HG03457 (cell line): ENCODE results near the gene HBD.

ENCODE experiments used
- ATAC-seq: cut with Tn5 transposase; IDR thresholded peaks from one replicate; pipeline ENCODE4 v1.9.1; 2021; ENCODE audit warnings: moderate number of reproducible peaks; ENCODE audit not compliant: unreplicated experiment

Gene HBD

GRCh38 chr11:5235364-5236095, 1.2 kb upstream of the HBD start:
- ATAC-seq = no peak

- no peak for ATAC-seq
Observed at GRCh38 chr11:5233307-5233706, 976 bp downstream of the HBD start.

- ATAC-seq = no peak
Observed at GRCh38 chr11:5232821-5233220, 1.5 kb downstream of the HBD start.

- ATAC-seq = no peak
Observed at GRCh38 chr11:5232176-5232575, 2.1 kb downstream of the HBD start.

GRCh38 chr11:5231111-5231510, 3.2 kb downstream of the HBD start:
- no peak for ATAC-seq

DNA sequence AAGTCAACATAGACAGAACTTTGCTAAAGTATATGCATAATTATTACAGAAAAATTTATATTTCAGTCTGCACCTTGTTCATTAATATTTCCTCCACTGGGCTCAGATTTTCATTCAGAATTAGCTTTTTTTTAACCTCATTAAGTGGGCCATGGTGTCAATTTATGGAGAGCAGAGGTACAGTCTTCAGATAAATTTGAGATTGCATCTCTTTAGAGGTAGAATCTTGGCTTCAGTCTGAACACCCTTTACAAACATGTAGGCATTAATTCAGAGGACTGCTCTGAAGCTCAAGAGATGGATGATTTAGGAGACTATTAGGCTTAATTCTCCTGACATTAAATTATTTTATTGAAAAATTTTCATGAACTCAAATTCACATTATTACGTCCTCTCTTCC, 4.0 kb downstream of the HBD start:
- no peak for ATAC-seq

GRCh38 chr11:5229796-5230195, 4.5 kb downstream of the HBD start:
- ATAC-seq = no peak

DNA sequence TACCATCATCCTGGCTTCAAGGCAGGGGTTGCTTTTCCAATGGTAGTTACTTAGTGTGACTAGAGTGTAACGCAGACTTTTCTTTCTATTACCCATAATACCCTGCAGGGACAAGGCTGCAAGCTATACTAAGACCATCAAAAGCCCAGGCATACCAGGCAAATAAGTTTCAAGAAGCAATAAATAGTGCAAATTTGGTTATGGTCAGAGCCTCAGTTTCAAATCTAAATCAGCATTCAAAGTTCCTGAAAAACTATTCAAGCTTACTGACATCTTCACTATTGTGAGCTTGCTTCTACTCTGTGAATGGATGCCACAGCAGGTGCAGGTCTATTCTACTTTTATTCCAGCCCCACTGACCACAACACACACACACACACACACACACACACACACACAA, 4.9 kb downstream of the HBD start:
- ATAC-seq = no peak

- ATAC-seq = no peak
Observed at GRCh38 chr11:5228124-5228523, 6.2 kb downstream of the HBD start.

DNA sequence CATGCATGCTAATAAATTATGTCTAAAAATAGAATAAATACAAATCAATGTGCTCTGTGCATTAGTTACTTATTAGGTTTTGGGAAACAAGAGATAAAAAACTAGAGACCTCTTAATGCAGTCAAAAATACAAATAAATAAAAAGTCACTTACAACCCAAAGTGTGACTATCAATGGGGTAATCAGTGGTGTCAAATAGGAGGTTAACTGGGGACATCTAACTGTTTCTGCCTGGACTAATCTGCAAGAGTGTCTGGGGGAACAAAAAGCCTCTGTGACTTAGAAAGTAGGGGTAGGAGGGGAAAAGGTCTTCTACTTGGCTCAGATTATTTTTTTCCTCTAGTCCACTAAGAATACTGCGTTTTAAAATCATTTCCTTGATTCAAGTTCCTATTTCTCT, 6.6 kb downstream of the HBD start:
- ATAC-seq = no peak

GRCh38 chr11:5226732-5227310, 7.5 kb downstream of the HBD start, which contains the start of gene HBB:
HBB (minus strand) TSS chr11:5227071; CDS start chr11:5227021, 50 bp downstream.
- no peak for ATAC-seq

GRCh38 chr11:5225480-5225871, 8.8 kb downstream of the HBD start:
- ATAC-seq = no peak

DNA sequence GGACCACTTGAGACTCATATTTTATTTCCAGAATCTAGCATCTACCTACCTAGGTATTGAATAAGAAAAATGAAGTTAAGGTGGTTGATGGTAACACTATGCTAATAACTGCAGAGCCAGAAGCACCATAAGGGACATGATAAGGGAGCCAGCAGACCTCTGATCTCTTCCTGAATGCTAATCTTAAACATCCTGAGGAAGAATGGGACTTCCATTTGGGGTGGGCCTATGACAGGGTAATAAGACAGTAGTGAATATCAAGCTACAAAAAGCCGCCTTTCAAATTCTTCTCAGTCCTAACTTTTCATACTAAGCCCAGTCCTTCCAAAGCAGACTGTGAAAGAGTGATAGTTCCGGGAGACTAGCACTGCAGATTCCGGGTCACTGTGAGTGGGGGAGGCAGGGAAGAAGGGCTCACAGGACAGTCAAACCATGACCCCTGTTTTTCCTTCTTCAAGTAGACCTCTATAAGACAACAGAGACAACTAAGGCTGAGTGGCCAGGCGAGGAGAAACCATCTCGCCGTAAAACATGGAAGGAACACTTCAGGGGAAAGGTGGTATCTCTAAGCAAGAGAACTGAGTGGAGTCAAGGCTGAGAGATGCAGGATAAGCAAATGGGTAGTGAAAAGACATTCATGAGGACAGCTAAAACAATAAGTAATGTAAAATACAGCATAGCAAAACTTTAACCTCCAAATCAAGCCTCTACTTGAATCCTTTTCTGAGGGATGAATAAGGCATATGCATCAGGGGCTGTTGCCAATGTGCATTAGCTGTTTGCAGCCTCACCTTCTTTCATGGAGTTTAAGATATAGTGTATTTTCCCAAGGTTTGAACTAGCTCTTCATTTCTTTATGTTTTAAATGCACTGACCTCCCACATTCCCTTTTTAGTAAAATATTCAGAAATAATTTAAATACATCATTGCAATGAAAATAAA, 9.5 kb downstream of the HBD start:
- no peak for ATAC-seq

DNA sequence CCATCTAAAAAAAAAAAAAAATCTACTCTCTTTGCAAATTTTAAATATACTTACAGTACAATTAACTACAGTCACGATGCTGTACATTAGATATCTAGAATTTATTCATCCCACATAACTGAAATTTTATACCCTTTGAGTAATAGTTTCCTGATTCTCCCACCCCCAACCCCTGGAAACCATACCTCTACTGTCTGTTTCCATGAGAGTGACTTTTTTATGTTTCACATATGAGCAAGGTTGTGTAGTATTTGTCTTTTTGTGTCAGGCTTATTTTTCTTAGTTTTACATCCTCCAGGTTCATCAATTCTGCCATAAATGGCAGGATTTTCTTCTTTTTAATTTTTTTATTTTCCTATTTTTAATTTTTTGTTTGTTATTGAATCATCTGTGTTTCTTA, 10.6 kb downstream of the HBD start:
- ATAC-seq = no peak

DNA sequence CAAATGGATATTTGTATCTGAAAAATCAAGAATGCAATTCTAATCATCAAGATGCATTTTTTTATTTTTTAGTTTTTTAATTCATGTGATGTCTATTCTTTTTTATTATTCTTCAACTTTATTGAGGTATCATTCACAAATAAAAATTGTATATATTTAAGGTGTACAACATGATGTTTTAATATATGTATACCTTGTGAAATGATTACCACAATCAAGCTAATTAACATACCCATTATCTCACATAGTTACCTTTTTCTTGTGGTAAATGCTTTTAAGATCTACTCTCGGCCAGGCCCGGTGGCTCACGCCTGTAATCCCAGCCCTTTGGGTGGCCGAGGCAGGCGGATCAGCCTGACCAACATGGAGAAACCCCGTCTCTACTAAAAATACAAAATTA, 11.1 kb downstream of the HBD start:
- no peak for ATAC-seq

GRCh38 chr11:5210376-5210885, 23.9 kb downstream of the HBD start:
- ATAC-seq = no peak

GRCh38 chr11:5204787-5205186, 29.5 kb downstream of the HBD start:
- peak; percentile 77 for ATAC-seq

DNA sequence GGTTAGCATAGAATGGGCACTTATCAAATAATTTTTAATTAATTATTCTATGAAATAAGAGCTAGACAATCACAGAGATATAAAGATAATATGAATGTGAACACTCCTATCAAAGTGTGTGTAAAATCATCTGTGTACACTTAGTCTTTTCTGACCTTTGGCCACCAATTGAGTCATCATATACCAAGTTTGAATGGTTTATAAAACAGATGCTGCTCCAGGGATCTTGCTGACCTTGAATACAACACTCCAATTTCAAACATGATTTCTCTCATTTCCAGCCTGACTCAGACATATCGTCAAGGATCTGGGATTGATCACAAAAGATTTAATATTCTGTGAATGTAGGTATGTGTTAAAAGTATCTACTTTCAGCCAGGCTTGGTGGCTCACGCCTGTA, 30.9 kb downstream of the HBD start:
- no peak for ATAC-seq

- no peak for ATAC-seq
Observed at GRCh38 chr11:5200582-5200981, 33.7 kb downstream of the HBD start, which contains the start of gene OR51V1. OR51V1 (minus strand) TSS chr11:5200682; CDS start chr11:5200682, 0 bp downstream.

DNA sequence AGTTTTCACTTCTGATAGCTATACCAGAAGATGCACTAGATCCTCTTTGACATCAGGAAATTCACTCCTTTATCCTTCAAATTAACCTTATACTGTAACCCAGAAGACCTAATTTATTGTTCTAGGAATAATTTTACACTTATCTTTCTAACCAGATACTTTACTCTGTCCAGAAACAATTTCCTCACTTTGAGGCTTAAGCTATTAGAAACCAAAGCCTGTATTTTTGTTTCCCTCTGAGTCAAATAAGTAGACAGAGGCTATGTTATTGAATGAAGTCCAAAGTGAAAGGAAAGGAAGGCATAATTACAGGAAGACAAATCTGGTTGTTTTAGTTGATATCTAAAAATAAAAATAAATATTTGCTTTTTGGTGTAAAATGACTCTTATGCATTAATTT, 36.0 kb downstream of the HBD start:
- ATAC-seq = no peak

GRCh38 chr11:5197536-5197935, 36.7 kb downstream of the HBD start:
- no peak for ATAC-seq
